IPS DF 6.9 (cell line): ENCODE data around the gene TMUB1.

ENCODE experiments used
- DNase-seq: peaks from one replicate; pipeline ENCODE4 v3.0.0-alpha.2; 2013; ENCODE audit warnings: low read depth, low spot score
- H3K27ac ChIP-seq: one replicate; pipeline ENCODE4 v1.5.1; 2013; ENCODE audit warnings: low read length, control low read depth
- H3K27me3 ChIP-seq: 2 replicates; pipeline ENCODE4 v1.6.1; 2013; ENCODE audit warnings: mild to moderate bottlenecking, low read length; ENCODE audit not compliant: control insufficient read depth, insufficient read depth
- H3K36me3 ChIP-seq: 2 replicates; pipeline ENCODE4 v1.6.1; 2013; ENCODE audit warnings: low read length; ENCODE audit not compliant: control insufficient read depth, insufficient read depth
- H3K4me1 ChIP-seq: 2 replicates; pipeline ENCODE4 v1.6.1; 2013; ENCODE audit warnings: low read length; ENCODE audit not compliant: control insufficient read depth, insufficient read depth
- H3K4me3 ChIP-seq: 2 replicates; pipeline ENCODE4 v1.5.1; 2013; ENCODE audit warnings: mild to moderate bottlenecking, low read length
- H3K9me3 ChIP-seq: 2 replicates; pipeline ENCODE4 v1.6.1; 2013; ENCODE audit warnings: low read length, inconsistent platforms; ENCODE audit not compliant: control insufficient read depth, insufficient read depth
- WGBS: extraction: QIAGEN DNeasy Blood & Tissue Kit; methylation state at CpG from one replicate; pipeline ENCODE4 v1.1.7; 2013; ENCODE audit warnings: mixed read lengths, missing lambda C conversion rate; ENCODE audit not compliant: insufficient read length, insufficient coverage; 5-methylcytosine and 5-hydroxymethylcytosine counted together

The TMUB1 gene

DNA sequence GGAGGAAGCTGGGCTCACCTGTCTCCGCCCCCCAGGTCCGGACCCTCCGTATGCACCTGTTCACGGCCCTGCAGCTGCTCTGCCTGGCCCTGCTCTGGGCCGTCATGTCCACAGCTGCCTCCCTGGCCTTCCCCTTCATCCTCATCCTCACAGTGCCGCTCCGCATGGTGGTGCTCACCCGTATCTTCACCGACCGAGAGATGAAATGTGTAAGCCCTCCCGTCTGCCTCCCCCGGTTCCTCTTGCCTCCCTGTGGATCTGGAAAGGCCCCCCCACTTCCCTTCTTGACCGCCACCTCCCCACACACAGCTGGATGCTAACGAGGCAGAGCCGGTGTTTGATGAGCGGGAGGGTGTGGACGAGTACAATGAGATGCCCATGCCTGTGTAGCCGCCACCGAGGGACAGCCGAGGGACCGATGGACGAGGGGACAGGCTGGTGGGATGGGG, 7.3 kb downstream of the TMUB1 start:
- H3K4me3 ChIP-seq: no peak overlapping the region
- H3K36me3 ChIP-seq: peaks cover 30% of the 10 kb centered on the region
- H3K4me1 ChIP-seq: peaks cover 3% of the 10 kb centered on the region; the same call in 1 of the 2 replicates
- no peaks in the 10 kb centered on the region for H3K27me3 ChIP-seq
- WGBS: no CpG with 5 or more reads among the region's 22 CpGs
- no peaks in the 10 kb centered on the region for H3K9me3 ChIP-seq
- no peak overlapping the region for H3K27ac ChIP-seq
- DNase-seq: no peak

DNA sequence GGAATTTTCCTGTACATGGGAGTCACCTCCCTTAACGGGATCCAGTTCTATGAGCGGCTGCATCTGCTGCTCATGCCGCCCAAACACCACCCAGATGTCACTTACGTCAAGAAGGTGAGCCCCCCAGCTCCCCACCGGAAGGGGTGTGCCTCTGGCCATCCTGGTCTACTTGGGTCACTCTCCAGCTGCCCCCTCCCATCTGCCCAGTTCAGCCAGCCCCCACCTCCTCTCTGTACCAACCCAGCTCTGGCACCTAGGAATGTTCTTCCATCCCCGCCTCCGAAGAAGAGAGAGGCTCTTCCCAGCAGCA, 7.7 kb downstream of the TMUB1 start:
- peaks cover 3% of the 10 kb centered on the region; the same call in 1 of the 2 replicates for H3K4me1 ChIP-seq
- H3K36me3 ChIP-seq: peaks cover 33% of the 10 kb centered on the region
- H3K4me3 ChIP-seq: no peak overlapping the region
- no peaks in the 10 kb centered on the region for H3K27me3 ChIP-seq
- no CpG with 5 or more reads among the region's 7 CpGs for WGBS
- no peaks in the 10 kb centered on the region for H3K9me3 ChIP-seq
- DNase-seq: no peak
- no peak overlapping the region for H3K27ac ChIP-seq

DNA sequence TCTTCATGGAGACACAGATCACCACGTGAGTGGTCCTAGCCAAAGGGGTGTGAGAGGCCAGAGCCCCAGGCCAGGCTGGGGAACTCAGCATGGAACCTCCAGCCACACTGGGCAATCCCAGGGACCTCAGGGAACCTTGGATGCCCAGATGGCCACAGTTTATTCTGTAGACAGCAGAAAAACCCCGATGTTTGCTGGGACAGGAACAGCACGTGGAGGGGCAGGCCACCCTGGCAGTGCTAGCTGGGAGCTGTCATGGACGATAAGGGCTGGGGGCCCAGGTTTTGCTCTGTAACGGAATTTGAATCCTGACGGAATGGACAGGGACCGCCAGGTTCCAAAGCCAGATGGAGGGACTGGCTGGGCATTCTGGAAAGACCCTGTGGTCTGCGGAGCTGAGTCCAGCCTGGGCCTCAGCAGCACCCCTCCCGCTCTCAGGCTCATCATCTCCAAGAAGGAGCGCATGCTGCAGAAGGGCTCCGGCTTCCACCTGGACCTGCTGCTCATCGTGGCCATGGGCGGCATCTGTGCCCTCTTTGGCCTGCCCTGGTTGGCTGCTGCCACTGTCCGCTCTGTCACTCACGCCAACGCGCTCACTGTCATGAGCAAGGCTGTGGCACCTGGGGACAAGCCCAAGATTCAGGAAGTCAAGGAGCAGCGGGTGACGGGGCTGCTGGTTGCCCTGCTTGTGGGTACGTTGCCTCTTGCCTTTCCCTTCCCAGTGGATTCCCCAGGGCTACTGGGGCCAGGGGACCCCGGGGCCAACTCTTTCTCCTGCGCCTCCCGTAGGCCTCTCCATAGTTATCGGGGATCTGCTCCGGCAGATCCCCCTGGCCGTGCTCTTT, 8.3 kb downstream of the TMUB1 start:
- Histone ChIP-seq H3K27ac (no peak overlapping the region), H3K36me3 (peaks cover 39% of the 10 kb centered on the region), H3K9me3 (no peaks in the 10 kb centered on the region), H3K4me3 (no peak overlapping the region), H3K27me3 (no peaks in the 10 kb centered on the region), H3K4me1 (peaks cover 3% of the 10 kb centered on the region; the same call in 1 of the 2 replicates)
- DNase-seq: no peak
- no CpG with 5 or more reads among the region's 26 CpGs for WGBS

DNA sequence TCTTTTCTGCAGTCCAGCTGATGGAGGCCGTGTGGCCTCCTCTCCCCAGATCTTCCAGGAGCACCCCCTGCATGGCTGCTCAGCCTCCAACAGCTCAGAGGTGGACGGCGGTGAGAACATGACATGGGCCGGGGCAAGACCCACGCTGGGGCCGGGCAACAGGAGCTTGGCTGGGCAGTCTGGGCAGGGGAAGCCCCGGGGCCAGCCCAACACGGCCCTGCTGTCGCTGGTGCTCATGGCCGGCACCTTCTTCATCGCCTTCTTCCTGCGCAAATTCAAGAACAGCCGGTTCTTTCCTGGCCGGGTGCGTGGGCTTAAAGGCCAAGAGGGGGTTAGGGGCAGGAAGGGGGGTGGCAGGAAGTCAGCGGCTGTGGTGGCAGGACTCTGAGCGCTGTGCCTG, 9.3 kb downstream of the TMUB1 start:
- no peak overlapping the region for H3K27ac ChIP-seq
- H3K4me3 ChIP-seq: no peak overlapping the region
- peaks cover 46% of the 10 kb centered on the region for H3K36me3 ChIP-seq
- no peaks in the 10 kb centered on the region for H3K9me3 ChIP-seq
- peaks cover 3% of the 10 kb centered on the region; the same call in 1 of the 2 replicates for H3K4me1 ChIP-seq
- WGBS: no CpG with 5 or more reads among the region's 17 CpGs
- DNase-seq: no peak
- H3K27me3 ChIP-seq: no peaks in the 10 kb centered on the region

DNA sequence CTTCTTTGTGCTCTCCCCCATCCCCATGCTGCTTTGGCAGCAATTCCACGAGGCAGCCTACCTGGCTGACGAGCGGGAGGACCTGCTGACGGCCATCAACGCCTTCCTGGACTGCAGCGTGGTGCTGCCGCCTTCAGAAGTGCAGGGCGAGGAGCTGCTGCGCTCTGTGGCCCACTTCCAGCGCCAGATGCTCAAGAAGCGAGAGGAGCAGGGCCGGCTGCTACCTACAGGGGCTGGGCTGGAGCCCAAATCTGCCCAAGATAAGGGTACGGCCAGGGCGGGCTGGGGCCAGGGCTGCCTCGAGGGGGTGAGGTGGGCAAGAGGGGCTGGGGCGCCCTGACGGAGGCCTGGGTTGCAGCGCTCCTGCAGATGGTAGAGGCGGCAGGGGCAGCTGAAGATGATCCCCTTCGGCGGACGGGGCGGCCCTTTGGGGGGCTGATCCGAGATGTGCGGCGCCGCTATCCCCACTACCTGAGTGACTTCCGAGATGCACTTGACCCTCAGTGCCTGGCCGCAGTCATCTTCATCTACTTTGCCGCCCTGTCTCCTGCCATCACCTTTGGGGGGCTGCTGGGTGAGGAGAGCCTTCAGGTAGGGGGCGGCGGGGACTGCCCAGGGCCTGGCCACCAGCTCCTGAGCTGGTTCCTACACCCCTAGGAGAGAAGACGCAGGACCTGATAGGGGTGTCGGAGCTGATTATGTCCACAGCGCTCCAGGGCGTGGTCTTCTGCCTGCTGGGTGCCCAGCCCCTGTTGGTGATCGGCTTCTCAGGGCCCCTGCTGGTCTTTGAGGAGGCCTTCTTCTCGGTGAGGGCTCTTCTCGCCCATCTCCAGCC, 12.0 kb downstream of the TMUB1 start:
- Histone ChIP-seq H3K4me3 (no peak overlapping the region), H3K27ac (no peak overlapping the region), H3K9me3 (no peaks in the 10 kb centered on the region), H3K36me3 (peaks cover 51% of the 10 kb centered on the region), H3K4me1 (0 out of 2 replicates have a peak, but pooled peaks cover 5% of the 10 kb centered on the region), H3K27me3 (no peaks in the 10 kb centered on the region)
- DNase-seq: no peak
- WGBS: no CpG with 5 or more reads among the region's 39 CpGs

DNA sequence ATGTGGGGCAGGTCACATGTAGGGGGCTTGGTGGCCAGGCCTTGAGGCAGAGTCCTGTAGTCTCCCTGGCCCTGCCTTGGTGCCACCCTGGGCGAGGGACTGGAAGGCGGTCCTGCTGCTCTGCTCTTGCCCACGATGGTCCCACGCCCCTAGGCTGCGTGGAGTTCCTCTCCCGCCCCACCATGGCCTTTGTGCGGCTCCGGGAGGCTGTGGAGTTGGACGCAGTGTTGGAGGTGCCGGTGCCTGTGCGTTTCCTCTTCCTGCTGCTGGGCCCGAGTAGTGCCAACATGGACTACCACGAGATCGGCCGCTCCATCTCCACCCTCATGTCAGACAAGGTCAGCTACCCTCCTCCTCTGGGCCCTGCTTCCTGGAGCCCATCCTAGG, 12.7 kb downstream of the TMUB1 start:
- no CpG with 5 or more reads among the region's 15 CpGs for WGBS
- Histone ChIP-seq H3K4me3 (no peak overlapping the region), H3K27me3 (no peaks in the 10 kb centered on the region), H3K36me3 (peaks cover 46% of the 10 kb centered on the region), H3K4me1 (0 out of 2 replicates have a peak, but pooled peaks cover 5% of the 10 kb centered on the region), H3K27ac (no peak overlapping the region), H3K9me3 (no peaks in the 10 kb centered on the region)
- no peak for DNase-seq

DNA sequence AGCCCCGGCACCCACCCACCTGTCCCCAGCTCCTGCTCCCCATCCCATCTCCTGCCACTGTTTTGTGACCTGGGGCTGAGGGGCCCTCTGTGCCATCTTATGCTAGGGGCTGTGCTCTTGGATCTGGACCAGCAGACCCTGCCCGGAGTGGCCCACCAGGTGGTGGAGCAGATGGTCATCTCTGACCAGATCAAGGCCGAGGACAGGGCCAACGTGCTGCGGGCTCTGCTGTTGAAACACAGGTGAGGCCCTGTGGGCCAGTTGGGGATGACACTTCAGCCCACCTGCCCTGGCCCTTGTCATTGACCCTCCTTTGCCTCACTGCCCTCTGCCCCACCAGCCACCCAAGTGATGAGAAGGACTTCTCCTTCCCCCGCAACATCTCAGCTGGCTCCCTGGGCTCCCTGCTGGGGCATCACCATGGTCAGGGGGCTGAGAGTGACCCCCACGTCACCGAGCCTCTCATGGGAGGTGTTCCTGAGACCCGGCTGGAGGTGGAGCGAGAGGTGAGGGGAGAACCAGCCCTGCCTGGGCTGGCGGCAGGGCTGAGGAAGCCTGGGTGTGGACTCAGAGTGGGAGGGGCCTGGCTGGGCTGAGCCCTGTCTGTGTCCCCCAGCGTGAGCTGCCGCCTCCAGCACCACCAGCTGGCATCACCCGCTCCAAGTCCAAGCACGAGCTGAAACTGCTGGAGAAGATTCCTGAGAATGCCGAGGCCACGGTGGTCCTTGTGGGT, 13.3 kb downstream of the TMUB1 start:
- DNase-seq: no peak
- Histone ChIP-seq H3K27ac (no peak overlapping the region), H3K4me1 (0 out of 2 replicates have a peak, but pooled peaks cover 5% of the 10 kb centered on the region), H3K4me3 (no peak overlapping the region), H3K9me3 (no peaks in the 10 kb centered on the region), H3K36me3 (peaks cover 47% of the 10 kb centered on the region), H3K27me3 (no peaks in the 10 kb centered on the region)
- WGBS: no CpG with 5 or more reads among the region's 17 CpGs

DNA sequence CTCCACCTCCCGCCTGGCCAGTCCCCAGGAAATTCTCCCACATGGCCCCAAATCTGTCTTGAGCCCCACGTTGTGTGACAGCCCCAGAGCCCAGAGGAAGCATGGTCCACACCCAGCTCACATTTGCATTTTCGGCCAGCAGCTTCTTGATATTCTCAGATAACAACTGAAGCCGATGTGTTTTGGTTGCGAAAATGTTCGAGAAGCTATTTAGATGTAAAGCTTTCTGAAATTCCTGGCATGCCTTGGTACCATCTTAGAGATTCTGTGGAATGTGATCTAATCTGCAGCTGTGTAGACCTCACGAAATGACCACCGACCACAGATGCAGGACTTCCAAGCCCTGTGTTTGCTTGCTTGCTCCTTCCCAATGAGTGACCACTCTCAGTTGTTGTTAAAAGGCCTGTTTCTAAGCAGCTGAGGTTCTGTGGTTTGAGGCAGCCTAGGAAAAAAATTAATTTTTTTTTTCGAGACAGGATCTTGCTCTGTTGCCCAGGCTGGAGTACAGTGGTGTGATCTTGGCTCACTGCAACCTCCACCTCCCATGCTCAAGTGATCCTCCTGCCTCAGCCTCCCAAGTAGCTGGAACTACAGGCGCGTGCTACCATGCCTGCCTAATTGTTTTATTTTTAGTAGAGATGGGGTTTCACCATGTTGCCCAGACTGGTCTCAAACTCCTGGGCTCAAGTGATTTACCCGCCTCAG, 15.1 kb downstream of the TMUB1 start:
- Histone ChIP-seq H3K27me3 (no peaks in the 10 kb centered on the region), H3K4me3 (no peak overlapping the region), H3K27ac (no peak overlapping the region), H3K36me3 (peaks cover 41% of the 10 kb centered on the region), H3K9me3 (no peaks in the 10 kb centered on the region), H3K4me1 (0 out of 2 replicates have a peak, but pooled peaks cover 5% of the 10 kb centered on the region)
- no CpG with 5 or more reads among the region's 12 CpGs for WGBS
- no peak for DNase-seq

DNA sequence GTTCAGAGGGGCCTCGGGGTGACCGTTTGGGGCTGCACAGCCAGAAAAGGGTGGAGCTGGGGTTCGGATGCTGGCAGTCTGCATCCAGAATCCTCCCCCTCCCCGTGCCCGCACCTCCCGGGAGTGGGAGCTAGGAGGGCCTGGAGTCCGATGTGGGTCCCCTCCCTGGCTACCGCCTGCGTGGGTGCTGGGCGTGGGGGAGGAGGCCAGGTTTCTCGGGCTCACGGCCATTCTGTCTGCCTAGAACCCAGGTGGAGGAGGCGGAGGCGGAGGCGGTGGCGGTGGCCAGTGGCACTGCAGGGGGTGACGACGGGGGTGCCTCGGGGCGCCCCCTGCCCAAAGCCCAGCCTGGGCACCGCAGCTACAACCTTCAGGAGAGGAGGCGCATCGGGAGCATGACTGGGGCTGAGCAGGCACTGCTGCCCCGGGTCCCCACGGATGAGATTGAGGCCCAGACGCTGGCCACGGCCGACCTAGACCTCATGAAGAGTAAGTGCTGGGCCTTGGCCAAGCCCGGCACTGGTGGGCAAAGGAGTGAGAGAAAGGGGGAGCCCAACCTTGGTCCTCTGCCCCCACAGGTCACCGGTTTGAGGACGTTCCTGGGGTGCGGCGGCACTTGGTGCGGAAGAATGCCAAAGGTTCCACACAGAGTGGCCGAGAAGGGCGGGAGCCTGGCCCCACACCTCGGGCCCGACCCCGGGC, 16.9 kb downstream of the TMUB1 start:
- no CpG with 5 or more reads among the region's 39 CpGs for WGBS
- Histone ChIP-seq H3K4me3 (no peak overlapping the region), H3K27ac (no peak overlapping the region), H3K9me3 (no peaks in the 10 kb centered on the region), H3K36me3 (peaks cover 36% of the 10 kb centered on the region), H3K4me1 (peaks cover 8% of the 10 kb centered on the region; the same call in 1 of the 2 replicates), H3K27me3 (no peaks in the 10 kb centered on the region)
- no peak for DNase-seq
